PC-3 (cell line): Measurements from ENCODE around the gene KCNK16. TPM values are rescaled to one million over a fixed set of nuclear protein-coding genes. Genes with fewer than 3 reads are reported as not detected.

Source experiments
- ATAC-seq: fragments of 200-7000 bp; cut with Tn5 transposase; 2 replicates; pipeline ENCODE4 v1.9.1; 2020; ENCODE audit warnings: mild to moderate bottlenecking, moderate library complexity
- BruUV-seq: library from RNA; stranded (reverse); fragments of 400-500 nt; replicated peaks from 2 replicates; lab custom pipeline; 2021; lab: Mats Ljungman, UMichigan
- CTCF ChIA-PET: fragments of 300-600 bp; sonication (Branson Sonifier 250); formaldehyde crosslinking; loops from one replicate; lab custom pipeline; 2022; ENCODE audit warnings: antibody characterized with exemption; lab: Charles Lee
- POLR2A ChIA-PET: fragments of 300-600 bp; sonication (Branson Sonifier 250); formaldehyde crosslinking; loops from one replicate; lab custom pipeline; 2022; ENCODE audit warnings: antibody characterized with exemption; ENCODE audit not compliant: unreplicated experiment; lab: Charles Lee
- DNase-seq: peaks from one replicate; pipeline ENCODE4 v3.0.0-alpha.2; 2015
- H2AFZ ChIP-seq: fragments of 300-600 bp; sonication (generic); 2 replicates; pipeline ENCODE4 v1.6.0; 2016; ENCODE audit warnings: antibody characterized with exemption, low read length
- H3F3A ChIP-seq: fragments of 300-600 bp; sonication (generic); one replicate; pipeline ENCODE4 v1.6.0; 2017; ENCODE audit warnings: antibody characterized with exemption, low read length, control low read depth, mild to moderate bottlenecking; ENCODE audit not compliant: unreplicated experiment
- H3K27ac ChIP-seq: fragments of 300-600 bp; sonication (generic); 2 replicates; pipeline ENCODE4 v1.5.1; 2016; ENCODE audit warnings: mild to moderate bottlenecking, low read length
- H3K27me3 ChIP-seq: fragments of 300-600 bp; sonication (generic); 2 replicates; pipeline ENCODE4 v1.6.1; 2016; ENCODE audit warnings: low read length, mixed read lengths
- H3K36me3 ChIP-seq: fragments of 300-600 bp; sonication (generic); 2 replicates; pipeline ENCODE4 v1.6.1; 2016; ENCODE audit warnings: low read depth, mixed run types, low read length, mixed read lengths
- H3K4me1 ChIP-seq: fragments of 300-600 bp; sonication (generic); 2 replicates; pipeline ENCODE4 v1.5.1; 2016; ENCODE audit warnings: low read length; ENCODE audit not compliant: insufficient read depth
- H3K4me2 ChIP-seq: fragments of 300-600 bp; sonication (generic); 2 replicates; pipeline ENCODE4 v1.6.0; 2016; ENCODE audit warnings: low read length
- H3K4me3 ChIP-seq: fragments of 300-600 bp; sonication (generic); 2 replicates; pipeline ENCODE4 v1.5.1; 2016; ENCODE audit warnings: mild to moderate bottlenecking, low read length, mixed read lengths
- H3K79me2 ChIP-seq: fragments of 300-600 bp; sonication (generic); 2 replicates; pipeline ENCODE4 v1.6.1; 2017; ENCODE audit warnings: low read length, mixed read lengths
- H3K9ac ChIP-seq: fragments of 300-600 bp; sonication (generic); 2 replicates; pipeline ENCODE4 v1.6.0; 2016; ENCODE audit warnings: mild to moderate bottlenecking, low read length
- H3K9me2 ChIP-seq: fragments of 300-600 bp; sonication (generic); replicated peaks from 2 replicates; pipeline ENCODE4 v1.6.1; 2016; ENCODE audit warnings: mixed run types, low read length, mixed read lengths
- H3K9me3 ChIP-seq: fragments of 300-600 bp; sonication (generic); 2 replicates; pipeline ENCODE4 v1.6.1; 2016; ENCODE audit warnings: low read length, mixed read lengths
- H4K20me1 ChIP-seq: fragments of 300-600 bp; sonication (generic); 2 replicates; pipeline ENCODE4 v1.6.1; 2016; ENCODE audit warnings: low read length, mixed read lengths
- CTCF ChIP-seq: fragments of 300-600 bp; sonication (generic); conservative IDR thresholded peaks from 2 replicates; pipeline ENCODE4 v1.5.1; 2017; ENCODE audit warnings: antibody characterized with exemption, low read depth, mild to moderate bottlenecking, low read length
- EZH2 ChIP-seq: fragments of 300-600 bp; sonication (generic); IDR thresholded peaks from one replicate; pipeline ENCODE4 v1.6.1; 2017; ENCODE audit warnings: antibody characterized with exemption, mild to moderate bottlenecking, low read length; ENCODE audit not compliant: unreplicated experiment
- EZH2phosphoT487 ChIP-seq: fragments of 300-600 bp; sonication (generic); IDR thresholded peaks from 2 replicates; pipeline ENCODE4 v1.6.1; 2018; ENCODE audit warnings: mild to moderate bottlenecking, antibody characterized with exemption, low read length, borderline replicate concordance
- intact Hi-C: fragments of 100-400 bp; cut with micrococcal nuclease; formaldehyde crosslinking; loops from 2 replicates; pipeline ENCODE4 v1.9.0; 2023
- total RNA-seq: library from RNA; depleted of rRNA; stranded (reverse); fragments of >200 nt; gene quantifications from 2 replicates; pipeline ENCODE4 v1.2.3, GENCODE V29; 2014

The KCNK16 gene
- total RNA-seq, 1 experiment from 2014 or later: not detected

- Histone ChIP-seq H3K9me3 (no peaks in the 10 kb centered on the region), H3K4me3 (no peak overlapping the region), H3K9me2 (no peaks in the 10 kb centered on the region), H3K4me1 (peaks cover 7% of the 10 kb centered on the region; the same call in 1 of the 2 replicates), H2AFZ (no peak overlapping the region), H3K27ac (no peak overlapping the region), H3K4me2 (no peak overlapping the region), H3F3A (no peaks in the 10 kb centered on the region), H3K9ac (no peak overlapping the region), H3K79me2 (no peaks in the 10 kb centered on the region), H3K27me3 (peaks cover 26% of the 10 kb centered on the region), H4K20me1 (no peaks in the 10 kb centered on the region), H3K36me3 (no peaks in the 10 kb centered on the region)
- ATAC-seq: no peak
- DNase-seq: no peak
- intact Hi-C loops: no loop called here
- BruUV-seq: no TSS peak
- TF ChIP-seq EZH2phosphoT487 (no peak), CTCF (no peak), EZH2 (no peak)
- CTCF ChIA-PET: no interaction called here
- POLR2A ChIA-PET: no interaction called here
Measured at GRCh38 chr6:39294899-39295298, 27.6 kb downstream of the KCNK16 start.

GRCh38 chr6:39294133-39294532 lies 28.4 kb downstream of the KCNK16 start:
- H3K9ac ChIP-seq: no peak overlapping the region
- ATAC-seq (no peak), DNase-seq (no peak)
- H3K9me3 ChIP-seq: no peaks in the 10 kb centered on the region
- no peak overlapping the region for H2AFZ ChIP-seq
- H3K4me3 ChIP-seq: no peak overlapping the region
- H3K9me2 ChIP-seq: no peaks in the 10 kb centered on the region
- no peaks in the 10 kb centered on the region for H4K20me1 ChIP-seq
- H3K27me3 ChIP-seq: peaks cover 19% of the 10 kb centered on the region; the same call in 1 of the 2 replicates
- CTCF ChIA-PET: no interaction called here
- H3K4me2 ChIP-seq: no peak overlapping the region
- H3K4me1 ChIP-seq: peaks cover 7% of the 10 kb centered on the region; the same call in 1 of the 2 replicates
- intact Hi-C loops: no loop called here
- no peaks in the 10 kb centered on the region for H3K79me2 ChIP-seq
- BruUV-seq: no TSS peak
- H3K36me3 ChIP-seq: no peaks in the 10 kb centered on the region
- H3F3A ChIP-seq: no peaks in the 10 kb centered on the region
- no peak overlapping the region for H3K27ac ChIP-seq
- TF ChIP-seq EZH2: no peak
- TF ChIP-seq CTCF: no peak
- no peak for TF ChIP-seq EZH2phosphoT487
- POLR2A ChIA-PET: no interaction called here

GRCh38 chr6:39292637-39293036 lies 29.9 kb downstream of the KCNK16 start:
- Histone ChIP-seq H3F3A (no peaks in the 10 kb centered on the region), H3K4me1 (peaks cover 7% of the 10 kb centered on the region; the same call in 1 of the 2 replicates), H3K27ac (no peak overlapping the region), H3K27me3 (0 out of 2 replicates have a peak, but pooled peaks cover 6% of the 10 kb centered on the region), H3K4me2 (no peak overlapping the region), H3K9me2 (no peaks in the 10 kb centered on the region), H3K9ac (no peak overlapping the region), H3K36me3 (no peaks in the 10 kb centered on the region), H3K9me3 (no peaks in the 10 kb centered on the region), H3K79me2 (no peaks in the 10 kb centered on the region), H4K20me1 (no peaks in the 10 kb centered on the region), H3K4me3 (no peak overlapping the region), H2AFZ (no peak overlapping the region)
- no peak for DNase-seq
- POLR2A ChIA-PET: no interaction called here
- BruUV-seq: no TSS peak
- no peak for TF ChIP-seq EZH2phosphoT487
- no peak for TF ChIP-seq CTCF
- TF ChIP-seq EZH2: no peak
- CTCF ChIA-PET: no interaction called here
- ATAC-seq: no peak
- intact Hi-C loops: no loop called here
